HuH-7.5 (cell line): ENCODE data around the gene CUL5.
A peak's percentile ranks its signal among the peaks of the same experiment; 100 is the strongest.

Source experiments
- DNase-seq: peaks from one replicate; pipeline ENCODE4 v3.0.0; 2011; ENCODE audit warnings: low spot score

Gene CUL5

GRCh38 chr11:108008656-108009496 is at the start of gene CUL5:
TSS of gene CUL5 (plus strand) at chr11:108008898. CDS start at chr11:108009349, 451 bp downstream.
- peak; percentile 51 for DNase-seq

GRCh38 chr11:107961480-107961879 is 47.2 kb upstream of the CUL5 start:
- no peak for DNase-seq

- no peak for DNase-seq
These were observed 46.5 kb upstream of the CUL5 start for GRCh38 chr11:107962181-107962580.

- DNase-seq: no peak
These were observed 45.6 kb upstream of the CUL5 start for GRCh38 chr11:107963091-107963490.

- no peak for DNase-seq
These were observed 39.5 kb upstream of the CUL5 start for GRCh38 chr11:107969219-107969618.

GRCh38 chr11:107970049-107970448 is 38.6 kb upstream of the CUL5 start:
- no peak for DNase-seq

GRCh38 chr11:107973641-107974040 is 35.1 kb upstream of the CUL5 start:
- no peak for DNase-seq

GRCh38 chr11:107988397-107989158 is 20.1 kb upstream of the CUL5 start:
- DNase-seq: no peak

- no peak for DNase-seq
These were observed 16.8 kb upstream of the CUL5 start for GRCh38 chr11:107991868-107992414.

- DNase-seq: no peak
These were observed 12.5 kb upstream of the CUL5 start for GRCh38 chr11:107996006-107996776.

GRCh38 chr11:107998761-107999160 is 9.9 kb upstream of the CUL5 start:
- no peak for DNase-seq

GRCh38 chr11:107999759-108000455 is 8.8 kb upstream of the CUL5 start:
- peak; percentile 54 for DNase-seq

GRCh38 chr11:108002476-108002875 is 6.2 kb upstream of the CUL5 start:
- no peak for DNase-seq

- DNase-seq: no peak
These were observed 5.1 kb upstream of the CUL5 start for GRCh38 chr11:108003623-108004022.

GRCh38 chr11:108007819-108008218 is 879 bp upstream of the CUL5 start:
- DNase-seq: no peak

- no peak for DNase-seq
These were observed 1.0 kb downstream of the CUL5 start for GRCh38 chr11:108009497-108010370.

GRCh38 chr11:108012139-108012725 is 3.5 kb downstream of the CUL5 start:
- no peak for DNase-seq

- DNase-seq: no peak
These were observed 7.9 kb downstream of the CUL5 start for GRCh38 chr11:108016647-108017046.

GRCh38 chr11:108018708-108019107 is 10.0 kb downstream of the CUL5 start:
- no peak for DNase-seq

GRCh38 chr11:108019870-108020540 is 11.3 kb downstream of the CUL5 start:
- no peak for DNase-seq
